ENCODE results near the gene NPY1R.

The NPY1R gene

DNA sequence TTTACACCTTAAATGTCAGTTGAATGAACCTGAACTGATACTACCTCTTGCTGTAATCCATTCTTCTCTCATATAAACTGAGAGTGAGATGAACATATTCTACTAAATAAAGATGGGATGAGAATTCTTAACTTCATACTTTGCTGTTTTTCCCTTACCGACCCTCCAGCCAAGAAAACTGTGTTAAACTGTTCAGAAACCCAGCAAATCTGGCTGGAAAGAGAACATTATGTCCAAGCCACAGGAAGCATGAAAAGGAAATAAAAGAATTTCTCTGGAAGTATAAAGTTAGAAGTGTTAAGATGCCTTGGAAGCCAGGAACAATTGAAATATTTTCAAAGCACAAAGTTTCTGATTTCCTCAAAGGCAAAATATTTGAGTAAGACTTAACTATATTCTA lies 22.9 kb downstream of the NPY1R start:
- Mint-ChIP-seq H3K27ac (no peak overlapping the region), H3K4me1 (no peaks in the 10 kb centered on the region), H3K36me3 (no peaks in the 10 kb centered on the region), H3K4me3 (no peak overlapping the region), H3K9me3 (no peaks in the 10 kb centered on the region)
- ATAC-seq = no peak
- no peak for DNase-seq (ENCODE audit: low spot score in 2 of 2)

DNA sequence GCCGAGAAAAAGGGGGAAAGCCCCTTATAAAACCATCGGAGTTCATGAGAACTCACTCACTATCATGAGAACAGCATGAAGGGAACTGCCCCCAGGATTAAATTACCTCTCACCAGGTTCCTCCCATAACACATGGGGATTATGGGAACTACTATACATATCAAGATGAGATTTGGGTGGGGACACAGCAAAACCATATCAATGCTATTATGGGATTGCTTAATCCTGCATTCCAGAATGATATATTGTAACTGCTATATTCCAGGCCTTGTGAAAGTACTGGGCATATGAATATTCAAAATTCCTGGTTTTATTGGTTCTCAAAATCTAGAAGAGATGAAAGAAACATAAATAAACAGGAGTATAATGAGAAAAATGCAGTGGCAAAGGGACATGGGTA lies 29.3 kb downstream of the NPY1R start:
- no peaks in the 10 kb centered on the region for H3K9me3 Mint-ChIP-seq
- no peaks in the 10 kb centered on the region for H3K4me1 Mint-ChIP-seq
- no peak overlapping the region for H3K27ac Mint-ChIP-seq
- H3K4me3 Mint-ChIP-seq = no peak overlapping the region
- DNase-seq (ENCODE audit: low spot score in 2 of 2) (no peak), ATAC-seq (no peak)
- H3K36me3 Mint-ChIP-seq = no peaks in the 10 kb centered on the region

DNA sequence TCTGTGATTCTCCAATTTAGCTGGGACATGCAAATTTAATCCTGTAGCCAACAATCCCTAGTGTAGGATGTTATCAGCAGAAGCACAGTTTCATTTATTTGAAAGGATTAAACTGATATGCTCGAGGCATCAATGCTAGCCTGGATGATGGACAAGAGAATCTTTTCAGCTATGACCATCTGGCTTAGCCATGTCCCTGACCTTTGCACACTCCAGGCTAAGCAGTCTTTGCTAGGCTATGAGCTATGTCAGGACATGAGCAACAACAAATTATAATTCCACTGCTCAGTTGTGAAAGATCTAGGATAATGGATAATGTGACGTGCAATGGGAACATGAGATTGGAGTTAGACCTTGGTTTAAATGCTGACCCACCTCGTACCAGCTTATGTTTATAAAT lies 32.0 kb downstream of the NPY1R start:
- no peak for ATAC-seq
- Mint-ChIP-seq H3K9me3 (no peaks in the 10 kb centered on the region), H3K27ac (no peak overlapping the region), H3K4me1 (no peaks in the 10 kb centered on the region), H3K36me3 (no peaks in the 10 kb centered on the region), H3K4me3 (no peak overlapping the region)
- DNase-seq (ENCODE audit: low spot score in 2 of 2) = no peak

DNA sequence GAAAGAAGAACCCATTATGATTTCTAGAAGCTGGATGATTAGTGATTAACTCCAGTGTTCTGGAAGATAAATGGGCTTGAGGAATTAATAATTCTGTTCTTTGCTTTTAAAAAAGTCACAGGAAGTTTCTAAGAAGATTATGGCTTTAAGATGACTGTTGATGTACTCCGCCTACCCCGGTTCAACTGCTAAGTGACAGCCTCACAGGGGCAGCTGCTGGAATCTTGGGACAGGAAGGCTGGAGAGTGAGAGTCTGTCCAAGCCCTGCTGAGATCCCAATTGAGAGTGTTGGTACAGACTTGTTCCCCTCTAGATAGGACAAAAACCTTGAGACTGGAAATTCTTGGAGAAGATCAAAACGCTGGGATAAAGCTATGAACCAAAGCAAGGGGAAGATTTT lies 37.3 kb downstream of the NPY1R start:
- no peak overlapping the region for H3K27ac Mint-ChIP-seq
- DNase-seq (ENCODE audit: low spot score in 2 of 2) (no peak), ATAC-seq (no peak)
- H3K4me3 Mint-ChIP-seq = no peak overlapping the region
- peaks cover 2% of the 10 kb centered on the region for H3K9me3 Mint-ChIP-seq
- no peaks in the 10 kb centered on the region for H3K36me3 Mint-ChIP-seq
- H3K4me1 Mint-ChIP-seq = no peaks in the 10 kb centered on the region

DNA sequence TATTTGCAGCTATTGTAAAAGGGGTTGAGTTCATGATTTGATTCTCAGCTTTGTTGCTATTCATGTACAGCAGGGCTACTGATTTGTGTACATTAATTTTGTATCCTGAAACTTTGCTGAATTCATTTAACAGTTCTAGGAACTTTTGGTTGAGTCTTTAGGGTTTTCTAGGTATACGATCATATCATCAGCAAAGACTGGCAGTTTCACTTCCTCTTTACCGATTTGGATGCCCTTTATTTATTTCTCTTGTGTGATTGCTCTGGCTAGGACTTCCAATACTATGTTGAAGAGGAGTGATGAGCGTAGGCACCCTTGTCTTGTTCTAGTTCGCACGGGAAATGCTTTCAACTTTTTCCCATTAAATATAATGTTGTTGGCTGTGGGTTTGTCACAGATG lies 48.1 kb downstream of the NPY1R start:
- H3K9me3 Mint-ChIP-seq = no peaks in the 10 kb centered on the region
- no peak for ATAC-seq
- H3K4me3 Mint-ChIP-seq = no peak overlapping the region
- H3K36me3 Mint-ChIP-seq = no peaks in the 10 kb centered on the region
- H3K4me1 Mint-ChIP-seq = no peaks in the 10 kb centered on the region
- DNase-seq (ENCODE audit: low spot score in 2 of 2) = no peak
- H3K27ac Mint-ChIP-seq = no peak overlapping the region

DNA sequence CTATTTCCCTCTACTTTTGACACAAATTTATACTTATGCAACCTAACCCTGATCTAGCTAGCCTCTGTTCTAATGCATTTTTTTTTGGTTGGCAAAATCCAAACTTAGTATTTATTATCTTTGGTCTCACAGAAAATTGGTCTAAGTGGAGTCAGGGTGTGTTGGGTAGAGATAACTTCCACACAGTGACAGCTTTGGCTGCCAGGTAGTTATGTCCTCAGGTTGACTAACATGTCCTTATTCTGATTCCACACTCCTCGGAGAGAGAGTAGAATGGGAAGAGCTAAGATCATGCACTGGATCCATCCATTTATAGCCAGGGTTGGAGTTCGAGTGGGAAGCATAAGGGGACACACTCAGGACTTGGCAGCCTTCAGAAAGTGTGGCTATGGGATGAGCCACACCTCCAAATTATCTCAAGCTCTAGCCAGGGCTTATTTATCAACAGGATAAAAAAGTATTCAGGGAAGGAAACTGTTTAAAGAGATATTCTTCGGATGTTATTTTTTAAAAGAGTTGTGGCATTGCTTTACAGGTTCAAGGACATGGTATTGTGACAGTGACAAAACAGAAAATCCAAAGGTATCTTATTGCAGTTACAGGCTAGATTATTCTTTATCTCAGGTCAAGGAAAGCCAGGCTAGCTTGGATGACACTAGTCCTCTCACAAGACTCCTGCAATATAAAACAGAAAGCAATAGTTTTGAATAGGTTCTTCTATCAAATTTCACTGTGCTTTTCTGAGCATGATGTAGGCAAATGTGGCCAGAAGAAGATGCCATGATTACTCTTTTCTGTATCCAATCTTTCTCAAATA lies 51.5 kb downstream of the NPY1R start:
- no peak for ATAC-seq
- H3K9me3 Mint-ChIP-seq = no peaks in the 10 kb centered on the region
- no peak overlapping the region for H3K4me3 Mint-ChIP-seq
- H3K36me3 Mint-ChIP-seq = no peaks in the 10 kb centered on the region
- no peak overlapping the region for H3K27ac Mint-ChIP-seq
- DNase-seq (ENCODE audit: low spot score in 2 of 2) = no peak
- no peaks in the 10 kb centered on the region for H3K4me1 Mint-ChIP-seq

DNA sequence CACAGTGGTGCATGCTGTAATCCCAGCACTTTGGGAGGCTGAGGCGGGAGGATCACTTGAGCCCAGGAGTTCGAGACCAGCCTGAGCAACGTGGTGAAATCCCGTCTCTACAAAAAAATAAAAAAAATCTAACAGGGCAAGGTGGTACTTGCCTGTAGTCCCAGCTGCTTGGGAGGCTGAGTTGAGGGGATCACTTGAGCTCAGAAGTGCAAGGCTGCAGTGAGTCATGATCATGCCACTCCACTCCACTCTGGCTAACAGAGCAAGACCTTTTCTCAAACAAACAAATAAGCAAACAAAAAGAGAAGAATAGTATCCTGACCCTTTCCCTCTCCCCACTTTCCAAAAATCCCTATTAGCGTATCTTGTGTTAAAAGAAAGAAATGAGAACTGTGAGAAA lies 52.7 kb downstream of the NPY1R start:
- no peak for DNase-seq (ENCODE audit: low spot score in 2 of 2)
- Mint-ChIP-seq H3K4me1 (no peaks in the 10 kb centered on the region), H3K36me3 (no peaks in the 10 kb centered on the region), H3K27ac (no peak overlapping the region), H3K4me3 (no peak overlapping the region), H3K9me3 (no peaks in the 10 kb centered on the region)
- ATAC-seq = no peak

DNA sequence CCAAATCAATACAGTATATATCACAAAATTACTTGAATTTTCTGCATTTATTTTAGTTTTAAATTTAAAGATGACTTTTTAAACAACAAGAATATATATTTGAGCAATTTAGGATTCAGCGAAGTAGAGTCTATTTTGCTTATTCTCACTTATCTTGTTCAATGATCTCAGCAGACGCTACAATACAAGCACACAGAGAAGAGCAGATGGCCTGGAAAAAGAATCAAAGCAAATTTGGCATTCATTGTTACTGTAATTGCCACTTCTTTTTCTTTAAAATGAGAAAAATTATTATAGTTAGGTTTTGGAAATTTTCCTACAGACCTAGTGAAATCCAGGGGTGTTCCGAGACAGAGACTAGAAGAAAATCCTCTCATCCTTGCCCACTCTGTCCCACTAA lies 57.5 kb downstream of the NPY1R start:
- no peaks in the 10 kb centered on the region for H3K9me3 Mint-ChIP-seq
- H3K4me1 Mint-ChIP-seq = no peaks in the 10 kb centered on the region
- DNase-seq (ENCODE audit: low spot score in 2 of 2) (no peak), ATAC-seq (no peak)
- no peaks in the 10 kb centered on the region for H3K36me3 Mint-ChIP-seq
- H3K27ac Mint-ChIP-seq = no peak overlapping the region
- H3K4me3 Mint-ChIP-seq = no peak overlapping the region

Measured in stimulated activated effector memory CD8-positive, alpha-beta T cell treated with anti-CD3 and anti-CD28 coated beads, Interleukin-12 subunit alpha, Interleukin-12 subunit beta, amount 100 ng/mL, for 72 hours (primary cell).